GM19043 (cell line): ENCODE data around the gene KIFC1.
"Not testable (repeated sequence)": the region's sequence is repeated elsewhere in the genome, so short reads cannot be mapped to it uniquely, and the experiment has no call there.

Source experiments
- ATAC-seq: cut with Tn5 transposase; IDR thresholded peaks from one replicate; pipeline ENCODE4 v1.9.1; 2021; ENCODE audit warnings: low read depth; ENCODE audit not compliant: unreplicated experiment

KIFC1 gene

DNA sequence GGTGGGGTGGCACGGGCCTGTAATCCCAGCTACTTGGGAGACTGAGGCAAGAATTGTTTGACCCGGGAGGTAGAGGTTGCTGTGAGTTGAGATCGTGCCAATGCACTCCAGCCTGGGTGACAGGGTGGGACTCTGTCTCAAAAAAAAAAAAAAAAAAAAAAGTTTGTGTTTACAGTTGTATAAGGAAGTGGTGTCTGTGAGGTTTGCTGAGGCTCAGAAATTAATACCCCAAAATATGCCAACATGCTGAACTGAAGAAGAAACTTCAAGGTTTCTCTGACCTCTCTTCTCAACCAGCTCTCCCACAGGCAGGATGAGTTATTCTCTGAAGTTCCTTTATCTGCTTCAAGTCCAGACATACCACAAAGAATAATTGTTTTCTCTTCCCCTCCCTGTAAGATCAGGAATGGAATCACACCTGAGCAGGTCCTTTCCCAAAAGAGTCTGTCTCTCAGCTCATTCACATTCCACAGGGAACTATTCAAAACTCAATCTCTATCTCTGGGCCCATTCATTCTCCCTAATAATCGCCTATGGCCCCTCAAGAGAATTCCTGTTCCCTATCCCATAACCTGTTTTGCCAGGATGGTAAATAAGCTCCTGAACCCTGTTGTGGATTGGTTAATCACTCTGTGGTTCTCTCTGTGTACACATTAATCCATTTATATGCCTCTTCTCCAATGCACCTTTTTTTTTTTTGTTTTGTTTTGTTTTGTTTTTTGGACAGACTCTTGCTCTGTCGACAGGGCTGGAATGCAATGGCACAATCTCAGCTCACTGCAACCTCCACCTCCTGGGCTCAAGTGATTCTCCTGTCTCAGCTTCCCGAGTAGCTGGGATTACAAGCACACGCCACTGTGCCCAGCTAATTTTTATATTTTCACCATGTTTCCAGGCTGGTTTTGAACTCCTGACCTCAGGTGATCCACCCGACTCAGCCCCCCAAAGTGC, 17.4 kb upstream of the KIFC1 start:
- ATAC-seq: no peak

DNA sequence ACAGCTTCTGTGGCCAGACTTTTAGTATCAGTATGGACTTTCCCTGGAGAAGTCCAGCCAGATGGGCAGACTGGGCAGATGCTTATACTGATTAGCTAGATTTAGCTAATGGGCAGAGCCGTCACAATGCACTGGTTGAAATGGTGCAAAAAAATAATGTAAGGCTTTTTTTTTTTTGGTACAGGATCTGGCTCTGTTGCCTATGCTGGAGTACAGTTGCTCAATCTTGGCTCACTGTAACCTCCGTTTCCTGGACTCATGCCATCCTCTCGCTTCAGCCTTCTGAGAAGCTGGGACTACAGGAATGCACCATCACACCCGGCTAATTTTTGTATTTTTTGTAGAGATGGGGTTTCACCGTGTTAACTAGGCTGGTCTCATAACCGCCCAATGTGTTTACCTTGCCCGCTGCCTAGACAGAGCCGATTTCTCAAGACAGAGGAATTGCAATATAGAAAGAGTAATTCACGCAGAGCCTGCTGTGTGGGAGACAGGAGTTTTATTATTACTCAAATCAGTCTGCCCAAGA, 16.4 kb upstream of the KIFC1 start:
- ATAC-seq: no peak

DNA sequence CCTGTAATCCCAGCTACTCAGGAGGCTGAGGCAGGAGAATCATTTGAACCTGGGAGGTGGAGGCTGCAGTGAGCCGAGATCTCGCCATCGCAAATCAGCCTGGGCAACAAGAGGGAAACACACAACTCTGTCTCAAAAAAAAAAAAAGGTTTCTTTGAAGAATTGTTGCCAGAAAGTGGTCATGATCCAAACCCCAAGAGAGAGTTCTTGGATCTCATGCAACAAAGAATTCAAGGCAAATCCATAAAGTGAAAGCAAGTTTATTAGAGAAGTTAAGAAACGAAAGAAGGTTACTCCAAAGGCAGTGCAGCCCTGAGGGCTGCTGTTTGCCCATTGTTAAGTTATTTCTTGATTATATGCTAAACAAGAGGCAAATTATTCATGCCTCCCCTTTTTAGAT, 14.5 kb upstream of the KIFC1 start:
- ATAC-seq: no peak

DNA sequence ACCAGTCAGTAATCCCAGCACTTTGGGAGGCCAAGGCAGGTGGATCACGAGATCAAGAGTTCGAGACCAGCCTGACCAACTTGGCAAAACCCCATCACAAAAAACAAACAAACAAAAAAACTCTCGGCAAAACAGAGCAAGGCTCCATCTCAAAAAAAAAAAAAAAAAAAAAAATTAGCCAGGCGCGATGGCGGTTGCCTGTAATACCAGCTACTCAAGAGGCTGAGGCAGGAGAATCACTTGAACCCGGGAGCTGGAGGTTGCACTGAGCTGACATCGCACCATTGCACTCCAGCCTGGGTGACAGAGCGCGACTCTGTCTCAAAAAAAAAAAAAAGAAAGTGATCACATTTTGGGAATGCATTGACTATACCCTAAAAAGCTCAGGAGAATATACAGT, 12.4 kb upstream of the KIFC1 start:
- not testable (repeated sequence) for ATAC-seq

DNA sequence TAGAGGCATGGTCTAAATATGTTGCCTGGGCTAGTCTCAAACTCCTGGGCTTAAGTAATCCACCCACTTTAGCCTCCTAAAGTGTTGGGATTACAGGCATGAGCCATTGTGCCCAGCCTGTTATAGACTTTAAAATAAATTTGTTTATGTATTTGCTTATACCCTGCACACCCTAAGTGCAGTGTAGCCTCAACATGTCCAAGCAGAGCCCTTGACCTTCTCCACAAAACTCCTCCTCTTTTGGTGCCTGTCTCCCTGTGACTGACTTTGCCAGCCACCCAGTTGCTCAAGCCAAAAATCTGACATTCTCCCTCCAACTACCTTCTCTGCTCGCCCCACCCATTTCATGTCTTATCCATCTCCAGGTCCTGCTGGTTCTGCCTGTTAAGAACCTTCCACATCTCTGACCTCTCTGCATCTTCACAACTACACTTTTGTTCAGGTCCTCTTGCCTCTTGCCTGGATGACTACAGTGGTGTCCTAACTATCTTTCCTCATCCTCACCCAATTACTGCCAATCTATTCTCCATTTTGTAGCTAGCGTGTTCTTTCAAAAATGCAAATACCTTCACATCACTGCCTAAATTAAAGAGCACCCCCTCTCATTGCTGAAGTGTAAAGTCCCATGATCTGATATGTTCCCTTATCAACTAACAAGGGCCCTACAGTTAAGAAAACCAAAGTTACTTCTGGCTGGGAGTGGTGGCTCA, 11.2 kb upstream of the KIFC1 start:
- no peak for ATAC-seq

DNA sequence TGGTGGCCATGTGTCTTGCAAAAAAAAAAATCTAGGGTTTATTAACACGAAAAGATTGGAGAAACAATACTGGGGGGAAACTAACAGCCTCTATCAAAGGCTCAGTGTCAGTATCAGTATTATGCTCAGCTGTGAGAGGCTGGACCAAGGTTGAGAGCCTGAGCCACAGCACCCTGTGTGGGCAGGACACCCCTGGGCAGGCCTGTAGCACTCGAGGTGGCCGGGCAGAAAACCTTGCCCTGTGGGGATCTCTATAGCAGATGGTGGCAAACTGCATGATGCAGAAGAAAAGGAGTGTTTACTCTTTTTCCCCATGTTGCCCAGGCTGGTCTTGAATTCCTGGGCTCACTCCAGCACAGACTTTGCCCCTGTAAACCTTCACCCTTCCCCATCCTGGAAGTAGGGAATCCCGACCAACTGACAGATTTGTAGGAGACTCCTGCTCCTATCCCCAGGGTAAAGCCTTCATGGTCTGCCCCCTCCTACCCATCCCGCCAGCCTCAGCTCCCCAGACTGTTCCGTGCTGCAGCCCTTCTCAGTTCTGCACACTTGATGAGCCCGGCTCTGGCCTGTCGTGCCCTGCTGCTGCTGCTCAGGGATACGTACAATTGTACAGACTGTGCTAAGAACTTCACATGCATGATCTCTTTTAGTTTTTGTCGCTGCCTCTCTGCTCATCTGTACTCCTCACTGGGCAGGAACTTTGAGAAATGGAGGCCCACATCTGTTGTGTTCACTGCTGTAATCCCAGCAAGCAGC, 8.0 kb upstream of the KIFC1 start:
- ATAC-seq: no peak

DNA sequence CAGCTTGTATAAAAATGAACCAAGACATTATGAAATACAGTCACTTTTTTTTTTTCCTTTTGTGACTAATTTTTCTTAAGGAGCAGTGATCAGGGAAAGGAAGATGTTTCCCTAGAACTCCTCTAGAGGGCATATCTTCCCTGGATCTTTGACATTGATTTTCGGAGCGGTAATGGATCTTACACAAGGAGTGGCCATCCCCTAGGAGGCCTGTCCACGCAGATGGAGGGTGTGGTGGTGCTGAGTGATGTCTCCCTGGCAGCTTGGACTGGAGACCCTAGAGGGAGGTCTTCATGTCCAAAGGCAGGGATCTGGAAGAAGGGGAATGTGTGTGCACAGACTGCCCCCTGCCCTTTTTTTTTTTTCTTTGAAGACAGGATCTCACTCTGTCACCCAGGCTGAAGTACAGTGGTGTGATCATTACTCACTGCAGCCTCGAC, 7.0 kb upstream of the KIFC1 start:
- ATAC-seq: no peak

DNA sequence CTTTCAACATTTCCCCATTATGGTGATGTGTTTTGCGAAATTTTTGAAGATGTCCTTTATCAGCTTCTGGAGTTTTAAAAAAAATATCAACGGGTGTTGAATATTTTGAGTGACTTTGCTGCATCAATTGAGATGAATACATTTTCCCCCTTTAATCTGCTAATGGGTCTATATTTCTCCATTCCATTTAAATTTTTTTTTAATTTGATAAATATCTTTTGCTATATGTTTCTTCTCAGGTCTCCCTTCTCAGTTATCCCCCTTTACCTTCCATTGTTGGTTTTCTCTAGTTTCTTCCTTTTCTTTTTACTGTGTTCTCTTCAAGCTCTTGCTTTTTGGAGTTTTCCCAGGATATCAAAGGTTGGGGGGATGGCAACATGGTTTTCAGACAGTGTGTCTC, 1.4 kb upstream of the KIFC1 start:
- ATAC-seq: no peak

DNA sequence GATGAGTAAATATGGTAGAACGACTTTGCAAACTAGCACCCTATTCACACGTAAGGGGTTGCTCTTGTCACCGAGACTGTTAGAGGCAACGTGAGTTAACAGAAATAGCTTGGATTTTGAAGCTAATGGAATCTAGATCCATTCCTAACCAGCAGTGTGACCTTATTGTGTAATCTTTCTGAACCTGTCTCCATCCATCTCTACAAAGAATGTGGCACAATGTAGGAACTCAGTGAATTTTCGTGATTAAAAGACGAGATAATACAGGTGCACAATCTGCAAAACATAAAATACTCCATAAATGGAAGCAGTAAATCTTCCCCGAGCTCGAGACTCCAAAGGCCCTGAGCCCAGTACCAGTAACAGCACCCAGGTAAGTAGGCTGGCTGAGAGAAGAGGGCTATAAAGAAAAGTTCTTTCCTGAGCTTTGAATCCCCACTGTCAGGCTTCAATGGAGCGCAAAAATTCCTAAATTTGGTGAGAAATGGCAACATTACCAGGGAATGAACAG, 801 bp upstream of the KIFC1 start:
- no peak for ATAC-seq

DNA sequence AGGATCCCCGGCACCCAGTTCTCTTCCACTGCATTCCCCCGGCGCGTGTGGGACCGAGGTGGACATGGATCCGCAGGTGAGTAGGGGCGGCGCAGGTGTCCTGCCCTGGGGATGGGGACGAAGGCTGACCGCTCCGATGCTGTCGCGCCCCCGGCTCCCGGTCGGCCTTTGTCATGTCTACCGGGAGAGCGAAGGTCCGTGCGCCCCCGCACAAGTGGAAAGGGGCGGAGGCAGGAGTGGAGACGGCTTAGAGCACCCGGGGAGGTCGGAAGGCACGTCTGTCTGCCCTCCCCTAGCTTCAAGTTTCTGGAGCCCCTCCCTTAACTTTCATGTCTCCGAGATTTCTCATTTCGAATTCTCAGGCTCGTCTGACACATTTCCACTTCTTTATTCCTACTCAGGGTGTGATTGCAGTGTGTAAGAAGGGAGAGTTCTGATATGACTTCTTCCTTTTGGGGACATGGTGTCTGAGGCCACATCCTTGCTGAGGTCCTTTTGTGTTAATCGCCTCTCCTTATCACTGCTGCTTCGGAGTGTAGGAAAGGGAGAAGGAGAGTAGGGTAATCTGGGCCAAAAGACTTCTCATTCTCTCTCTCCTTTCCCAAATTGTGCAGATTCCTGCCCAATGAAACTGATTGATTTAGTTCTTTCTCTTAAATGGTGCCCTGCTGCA, 435 bp downstream of the KIFC1 start:
- no peak for ATAC-seq

DNA sequence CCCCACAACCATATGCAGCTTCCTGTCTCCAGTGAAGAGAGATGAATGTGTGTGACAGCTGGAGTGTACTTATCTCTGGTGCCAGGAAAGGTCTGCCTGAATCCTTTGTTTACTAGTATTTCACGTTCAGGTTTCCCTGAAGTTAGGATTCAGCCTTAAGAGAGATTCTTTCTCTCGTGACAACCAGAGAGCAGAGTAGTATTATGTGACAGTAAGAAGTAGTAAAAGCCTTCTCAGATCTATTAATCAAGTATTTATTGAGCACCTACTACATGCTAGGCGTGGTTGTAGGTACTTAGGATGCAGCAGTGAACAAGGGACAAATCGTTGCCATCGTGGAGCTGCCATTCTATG, 949 bp downstream of the KIFC1 start:
- no peak for ATAC-seq

DNA sequence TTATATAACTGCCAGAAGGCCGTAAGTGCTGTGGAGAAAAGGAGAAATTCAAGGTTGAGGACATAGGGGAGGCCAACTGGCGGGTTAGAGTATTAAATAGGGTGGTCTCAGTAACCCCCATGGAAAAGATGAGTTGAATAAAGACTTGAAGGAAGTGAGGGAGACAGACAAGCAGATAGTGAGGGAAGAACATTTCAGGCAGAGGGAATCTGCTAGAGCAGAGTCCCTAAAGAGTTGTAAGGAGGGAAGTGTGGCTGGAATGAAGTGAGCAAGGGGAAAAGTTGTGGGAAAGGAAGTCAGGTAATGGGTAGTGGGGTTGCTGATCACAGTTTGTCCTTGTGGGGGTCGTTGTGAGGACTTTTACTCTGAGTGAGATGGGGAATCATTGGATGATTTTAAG, 1.4 kb downstream of the KIFC1 start:
- no peak for ATAC-seq

DNA sequence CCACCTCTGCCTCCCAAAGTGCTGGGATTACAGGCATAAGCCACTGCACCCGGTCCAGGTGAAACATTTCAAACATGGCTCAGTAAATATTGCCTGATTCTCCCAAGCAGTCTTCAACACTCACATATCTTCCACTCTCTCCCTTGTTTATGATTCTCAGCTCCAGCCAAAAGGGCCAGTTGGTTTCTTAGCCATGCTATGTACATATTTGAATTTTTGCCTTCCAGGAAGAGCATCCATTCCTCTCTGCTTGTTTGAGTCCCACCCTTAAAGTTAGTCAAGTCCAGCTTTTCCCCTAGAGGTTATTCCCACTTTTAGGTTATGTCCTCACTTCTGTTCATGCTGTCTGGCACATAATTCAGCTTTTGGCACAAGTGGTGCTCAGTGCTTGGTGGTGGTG, 5.9 kb downstream of the KIFC1 start:
- no peak for ATAC-seq

DNA sequence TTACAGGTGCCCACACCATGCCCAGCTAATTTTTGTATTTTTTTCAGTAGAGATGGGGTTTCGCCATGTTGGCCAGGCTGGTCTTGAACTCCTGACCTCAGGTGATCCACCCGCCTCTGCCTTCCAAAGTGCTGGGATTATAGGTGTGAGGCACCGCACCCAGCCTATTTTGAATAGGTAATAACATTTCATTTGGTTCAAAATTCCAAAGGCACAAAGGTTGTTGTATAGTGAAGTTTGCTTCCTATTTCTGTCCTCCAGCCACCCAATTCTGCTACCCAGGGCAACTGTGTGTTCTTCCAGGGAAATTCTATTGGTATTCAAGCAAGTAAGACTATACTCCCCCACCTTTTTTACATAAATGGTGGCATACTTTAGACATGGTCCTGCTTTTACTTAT, 7.0 kb downstream of the KIFC1 start:
- ATAC-seq: not testable (repeated sequence)

DNA sequence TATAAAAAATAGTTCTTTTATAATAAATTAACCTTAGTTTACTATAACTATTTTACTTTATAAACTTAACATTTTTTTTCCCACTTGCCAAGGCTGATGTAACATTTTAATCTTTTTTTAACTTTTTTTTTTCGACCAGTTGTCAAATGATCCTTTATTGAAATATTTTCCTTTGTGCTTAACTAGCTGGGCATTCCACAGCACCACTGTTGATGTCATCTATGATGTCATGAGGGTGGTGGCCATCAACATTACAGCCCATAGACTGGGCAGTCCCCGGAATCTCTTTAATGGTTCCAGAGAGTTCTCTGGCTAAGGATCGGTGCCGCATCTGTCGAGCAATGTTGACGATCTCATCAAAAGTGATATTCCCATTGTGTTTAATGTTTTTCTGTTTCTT, 8.3 kb downstream of the KIFC1 start:
- ATAC-seq: not testable (repeated sequence)

DNA sequence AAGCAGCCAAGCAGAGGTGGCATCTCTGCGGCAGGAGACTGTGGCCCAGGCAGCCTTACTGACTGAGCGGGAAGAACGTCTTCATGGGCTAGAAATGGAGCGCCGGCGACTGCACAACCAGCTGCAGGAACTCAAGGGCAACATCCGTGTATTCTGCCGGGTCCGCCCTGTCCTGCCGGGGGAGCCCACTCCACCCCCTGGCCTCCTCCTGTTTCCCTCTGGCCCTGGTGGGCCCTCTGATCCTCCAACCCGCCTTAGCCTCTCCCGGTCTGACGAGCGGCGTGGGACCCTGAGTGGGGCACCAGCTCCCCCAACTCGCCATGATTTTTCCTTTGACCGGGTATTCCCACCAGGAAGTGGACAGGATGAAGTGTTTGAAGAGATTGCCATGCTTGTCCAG, 13.3 kb downstream of the KIFC1 start:
- ATAC-seq: no peak

DNA sequence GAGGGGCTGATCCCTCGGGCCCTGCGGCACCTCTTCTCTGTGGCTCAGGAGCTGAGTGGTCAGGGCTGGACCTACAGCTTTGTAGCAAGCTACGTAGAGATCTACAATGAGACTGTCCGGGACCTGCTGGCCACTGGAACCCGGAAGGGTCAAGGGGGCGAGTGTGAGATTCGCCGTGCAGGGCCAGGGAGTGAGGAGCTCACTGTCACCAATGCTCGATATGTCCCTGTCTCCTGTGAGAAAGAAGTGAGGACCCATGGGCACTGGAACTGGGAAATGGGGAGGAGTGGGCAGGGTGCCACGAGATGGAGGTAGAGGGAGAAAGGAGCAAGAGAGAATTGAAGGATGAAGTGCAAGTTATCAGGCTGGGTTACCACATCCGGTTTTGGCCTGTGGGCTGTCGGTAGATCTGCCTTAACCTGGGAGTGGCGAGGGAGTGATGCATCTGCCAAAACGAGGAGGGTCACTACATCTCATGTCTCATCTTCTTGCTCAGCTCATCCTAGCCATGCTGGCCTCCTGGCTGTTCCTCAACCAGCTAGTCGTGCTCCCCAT, 13.8 kb downstream of the KIFC1 start:
- ATAC-seq: no peak

DNA sequence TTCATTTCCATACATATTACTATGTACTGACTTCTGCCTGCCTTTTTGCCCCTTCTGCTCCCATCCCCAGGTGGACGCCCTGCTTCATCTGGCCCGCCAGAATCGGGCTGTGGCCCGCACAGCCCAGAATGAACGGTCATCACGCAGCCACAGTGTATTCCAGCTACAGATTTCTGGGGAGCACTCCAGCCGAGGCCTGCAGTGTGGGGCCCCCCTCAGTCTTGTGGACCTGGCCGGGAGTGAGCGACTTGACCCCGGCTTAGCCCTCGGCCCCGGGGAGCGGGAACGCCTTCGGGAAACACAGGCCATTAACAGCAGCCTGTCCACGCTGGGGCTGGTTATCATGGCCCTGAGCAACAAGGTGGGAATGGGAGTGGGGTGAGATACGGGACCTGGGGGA, 14.5 kb downstream of the KIFC1 start:
- no peak for ATAC-seq

DNA sequence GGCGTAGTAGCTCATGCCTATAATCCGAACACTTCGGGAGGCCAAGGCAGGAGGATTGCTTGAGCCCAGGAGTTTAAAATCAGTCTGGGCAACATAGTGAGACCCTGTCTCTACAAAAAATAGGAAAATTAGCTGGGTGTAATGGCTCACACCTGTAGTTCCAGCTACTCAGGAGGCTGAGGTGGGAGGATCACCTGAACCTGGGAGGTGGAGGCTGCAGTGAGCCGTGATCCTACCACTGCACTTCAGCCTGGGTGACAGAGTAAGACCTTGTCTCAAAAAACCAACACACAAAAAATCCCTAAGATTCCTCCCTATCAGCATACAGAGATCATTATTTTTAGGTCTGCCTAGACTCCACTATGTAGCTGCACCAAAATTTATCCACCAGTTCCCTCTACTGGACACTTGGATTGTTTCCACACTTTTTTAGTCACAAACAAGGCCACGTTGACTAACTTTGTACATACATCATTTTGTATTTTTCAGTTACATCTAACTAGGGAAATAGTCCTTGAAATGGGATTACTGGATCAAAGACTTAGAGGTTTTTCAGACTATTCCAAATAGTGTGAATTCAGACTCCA, 15.6 kb downstream of the KIFC1 start:
- ATAC-seq: no peak
